SK-N-SH (cell line): ENCODE measurements around the gene DAGLA. TPM values are rescaled to one million over a fixed set of nuclear protein-coding genes. Genes with fewer than 3 reads are reported as not detected.
A peak's percentile ranks its signal among the peaks of the same experiment; 100 is the strongest.

Source experiments
- CTCF ChIA-PET: fragments of 300-600, 350-600 bp; formaldehyde crosslinking; extraction: SDS; loops from one replicate; lab custom pipeline; 2021; lab: Yijun Ruan, JAX
- POLR2A ChIA-PET: fragments of 350-600 bp; sonication (Branson Sonifier 250); formaldehyde crosslinking; extraction: SDS; loops from one replicate; lab custom pipeline; 2020; ENCODE audit warnings: antibody characterized with exemption, inconsistent platforms; lab: Yijun Ruan, JAX
- DNase-seq: peaks from one replicate; pipeline ENCODE4 v3.0.0; 2012
- H2AFZ ChIP-seq: fragments of 200-600 bp; sonication (generic); 2 replicates; pipeline ENCODE4 v1.8.1; 2016; ENCODE audit warnings: antibody characterized with exemption, mild to moderate bottlenecking, low read depth
- H3F3A ChIP-seq: fragments of 200-600 bp; sonication (generic); replicated peaks from 2 replicates; pipeline ENCODE3; 2016; ENCODE audit warnings: antibody characterized with exemption, mild to moderate bottlenecking; ENCODE audit not compliant: insufficient read depth
- H3K27ac ChIP-seq, 2 experiments: fragments of 200-500 bp in 1 of 2; fragments of 200-600 bp in 1 of 2; sonication (Bioruptor generic) in 1 of 2; sonication (generic), shearing (Covaris generic) in 1 of 2; 2 replicates each; pipeline versions ENCODE4 v1.5.1 to v1.6.1; 2014 to 2016; ENCODE audit warnings: low read depth in 2 of 2, inconsistent platforms in 1 of 2, low read length in 1 of 2, mild to moderate bottlenecking in 1 of 2, mixed read lengths in 1 of 2
- H3K27me3 ChIP-seq: fragments of 200-600 bp; sonication (generic), shearing (Covaris generic); 2 replicates; pipeline ENCODE4 v1.6.1; 2016; ENCODE audit warnings: mixed run types; ENCODE audit not compliant: insufficient read depth
- H3K36me3 ChIP-seq, 2 experiments: fragments of 200-500 bp in 1 of 2; fragments of 200-600 bp in 1 of 2; sonication (Bioruptor generic) in 1 of 2; sonication (generic) in 1 of 2; replicated peaks in 1 of 2; 2 replicates each; pipeline versions ENCODE3 to v1.5.1; 2014 to 2016; ENCODE audit warnings: low read length in 1 of 2, mild to moderate bottlenecking in 1 of 2; ENCODE audit not compliant: insufficient read depth in 2 of 2, control insufficient read depth in 1 of 2
- H3K4me1 ChIP-seq, 2 experiments: fragments of 200-500 bp in 1 of 2; fragments of 200-600 bp in 1 of 2; sonication (Bioruptor generic) in 1 of 2; sonication (generic), shearing (Covaris generic) in 1 of 2; 2 replicates each; pipeline versions ENCODE4 v1.5.1 to v1.6.1; 2014 to 2016; ENCODE audit warnings: low read depth in 1 of 2, low read length in 1 of 2, mixed run types in 1 of 2; ENCODE audit not compliant: insufficient read depth in 2 of 2, control insufficient read depth in 1 of 2
- H3K4me2 ChIP-seq: fragments of 200-600 bp; sonication (generic), shearing (Covaris generic); 2 replicates; pipeline ENCODE4 v1.6.1; 2017; ENCODE audit warnings: mixed run types
- H3K4me3 ChIP-seq, 2 experiments: fragments of 200-500 bp in 1 of 2; fragments of 200-600 bp in 1 of 2; sonication (Bioruptor generic) in 1 of 2; sonication (generic), shearing (Covaris generic) in 1 of 2; 2 replicates each; pipeline versions ENCODE4 v1.5.1 to v1.8.1; 2014 to 2016; ENCODE audit warnings: low read depth in 2 of 2, inconsistent platforms in 1 of 2, low read length in 1 of 2, mild to moderate bottlenecking in 1 of 2, mixed read lengths in 1 of 2, moderate library complexity in 1 of 2
- H3K79me2 ChIP-seq: fragments of 200-600 bp; sonication (generic); 2 replicates; pipeline ENCODE4 v1.8.1; 2017; ENCODE audit warnings: mild to moderate bottlenecking; ENCODE audit not compliant: insufficient read depth
- H3K9ac ChIP-seq: fragments of 200-600 bp; sonication (generic); 2 replicates; pipeline ENCODE4 v1.6.1; 2017; ENCODE audit warnings: mixed run types
- H3K9me2 ChIP-seq: fragments of 200-600 bp; sonication (generic); 2 replicates; pipeline ENCODE4 v1.6.1; 2017; ENCODE audit warnings: mixed run types
- H3K9me3 ChIP-seq: fragments of 200-600 bp; sonication (generic); 2 replicates; pipeline ENCODE4 v1.6.1; 2017; ENCODE audit warnings: mixed run types, mild to moderate bottlenecking, moderate library complexity
- H4K20me1 ChIP-seq: fragments of 200-600 bp; sonication (generic); 2 replicates; pipeline ENCODE4 v1.6.1; 2017; ENCODE audit warnings: mild to moderate bottlenecking, mixed run types; ENCODE audit not compliant: insufficient read depth
- FOXJ3 ChIP-seq: sonication (generic); formaldehyde crosslinking; IDR thresholded peaks from 2 replicates; pipeline ENCODE4 v1.5.1; 2020; ENCODE audit warnings: mild to moderate bottlenecking, missing genetic modification reagents
- GABPA ChIP-seq: IDR thresholded peaks from 2 replicates; pipeline ENCODE4 v1.4.0; 2012; ENCODE audit warnings: low read depth, mild to moderate bottlenecking
- MAX ChIP-seq: IDR thresholded peaks from 2 replicates; pipeline ENCODE4 v1.4.0; 2012; ENCODE audit warnings: low read depth
- MEF2A ChIP-seq: IDR thresholded peaks from 2 replicates; pipeline ENCODE4 v1.4.0; 2012; ENCODE audit warnings: low read depth, borderline replicate concordance
- MXI1 ChIP-seq: IDR thresholded peaks from 2 replicates; pipeline ENCODE4 v1.6.1; 2012; ENCODE audit warnings: mild to moderate bottlenecking, low read depth, low read length, improper control_type of control experiment
- NRF1 ChIP-seq: IDR thresholded peaks from 2 replicates; pipeline ENCODE4 v1.6.1; 2012; ENCODE audit warnings: low read depth, mild to moderate bottlenecking, low read length
- POLR2AphosphoS5 ChIP-seq: IDR thresholded peaks from 2 replicates; pipeline ENCODE4 v1.6.1; 2012; ENCODE audit warnings: low read depth, low read length
- RAD21 ChIP-seq: IDR thresholded peaks from 2 replicates; pipeline ENCODE4 v1.6.1; 2012; ENCODE audit warnings: mild to moderate bottlenecking, low read length
- REST ChIP-seq: IDR thresholded peaks from 2 replicates; pipeline ENCODE4 v1.6.1; 2012; ENCODE audit warnings: mild to moderate bottlenecking, low read depth, low read length, moderate library complexity
- TAF1 ChIP-seq: IDR thresholded peaks from 2 replicates; pipeline ENCODE4 v1.6.1; 2012; ENCODE audit warnings: low read depth, mild to moderate bottlenecking, low read length, moderate library complexity, borderline replicate concordance
- TEAD4 ChIP-seq: IDR thresholded peaks from 2 replicates; pipeline ENCODE4 v1.4.0; 2012; ENCODE audit warnings: mild to moderate bottlenecking, borderline replicate concordance; ENCODE audit not compliant: insufficient read depth
- ZBTB33 ChIP-seq: IDR thresholded peaks from 2 replicates; pipeline ENCODE4 v1.4.0; 2012; ENCODE audit warnings: low read depth, borderline replicate concordance
- WGBS: methylation state at CpG from one replicate; pipeline ENCODE4 v1.1.6; 2017; ENCODE audit warnings: low lambda C conversion rate; 5-methylcytosine and 5-hydroxymethylcytosine counted together
- polyA plus RNA-seq, 3 experiments: library from polyadenylated mRNA; depleted of rRNA; stranded (reverse); fragments of >200 nt; gene quantifications; 2 replicates each; pipeline ENCODE4 v1.2.3, GENCODE V29; 2012

Gene DAGLA
- polyA plus RNA-seq, 1 of the 3 experiments (the other 2 are of a cell fraction), result 3.3 TPM

GRCh38 chr11:61718621-61719302 is 38.6 kb downstream of the DAGLA start:
- POLR2A ChIA-PET, result interaction anchor here (1.3 to 1.7 kb wide), 5 partner anchors 9 to 38 kb away, joined by 3 to 7 read pairs (median 4); partner anchors contain the start of gene DAGLA
- no peaks in the 10 kb centered on the region for H3F3A ChIP-seq
- peak; percentile 96 for DNase-seq
- TF ChIP-seq MEF2A, result no peak
- TF ChIP-seq TEAD4, result no peak
- 0 out of 2 replicates have a peak, but pooled peaks have one; percentile 21 for TF ChIP-seq FOXJ3 (CRISPR knock-in tag)
- TF ChIP-seq ZBTB33, result no peak
- peak; percentile 76 for TF ChIP-seq MAX
- TF ChIP-seq REST, result no peak
- peak; percentile 55; the same call in 1 of the 2 replicates for TF ChIP-seq TAF1
- TF ChIP-seq GABPA, result peak; percentile 66
- TF ChIP-seq NRF1, result no peak
- peak; percentile 71 for TF ChIP-seq MXI1
- TF ChIP-seq POLR2AphosphoS5, result peak; percentile 83
- no peak for TF ChIP-seq RAD21
- H3K9ac ChIP-seq, result peak overlapping the region; percentile 63
- peaks cover 0 to 7% of the 10 kb centered on the region in 2 experiments for H3K36me3 ChIP-seq
- H3K27ac ChIP-seq, result peak overlapping the region in 1 of 2 experiments; percentile 76; a peak in 2 of 4 replicates
- peak overlapping the region; percentile 97 for H3K4me2 ChIP-seq
- CTCF ChIA-PET, result interaction anchor here (0.6 to 8.9 kb wide), 16 partner anchors 9 to 828 kb away, joined by 3 to 64 read pairs (median 3); partner anchors contain the start of gene DAGLA
- H4K20me1 ChIP-seq, result no peaks in the 10 kb centered on the region
- H3K9me2 ChIP-seq, result no peaks in the 10 kb centered on the region
- H3K27me3 ChIP-seq, result no peaks in the 10 kb centered on the region
- peaks cover 8 to 21% of the 10 kb centered on the region in 2 experiments; a peak in 2 of 4 replicates for H3K4me1 ChIP-seq
- WGBS, result 25% methylated on average over 1 of the region's 21 CpGs
- peak overlapping the region; percentile 65 to 68 for H3K4me3 ChIP-seq
- H3K79me2 ChIP-seq, result no peaks in the 10 kb centered on the region; the same call in 1 of the 2 replicates
- H2AFZ ChIP-seq, result peak overlapping the region; percentile 78; the same call in 1 of the 2 replicates
- H3K9me3 ChIP-seq, result no peaks in the 10 kb centered on the region
